Loucy (cell line): ENCODE measurements around the gene LSP1.

Source experiments
- EZH2phosphoT487 ChIP-seq: fragments of 200-600 bp; IDR thresholded peaks from 2 replicates; pipeline ENCODE4 v1.6.1; 2018; ENCODE audit warnings: antibody characterized with exemption, mild to moderate bottlenecking, moderate library complexity, borderline replicate concordance
- TF ChIP-seq, protein P1 (sequence below): fragments of 200-600 bp; sonication (generic); conservative IDR thresholded peaks from 2 replicates; pipeline ENCODE4 v1.5.1; 2014; ENCODE audit warnings: mild to moderate bottlenecking, antibody characterized with exemption, low read length

GRCh38 chr11:1916132-1916985 is 63.5 kb downstream of the LSP1 start:
- TF ChIP-seq EZH2phosphoT487, result no peak
- TF ChIP-seq, protein P1, sequence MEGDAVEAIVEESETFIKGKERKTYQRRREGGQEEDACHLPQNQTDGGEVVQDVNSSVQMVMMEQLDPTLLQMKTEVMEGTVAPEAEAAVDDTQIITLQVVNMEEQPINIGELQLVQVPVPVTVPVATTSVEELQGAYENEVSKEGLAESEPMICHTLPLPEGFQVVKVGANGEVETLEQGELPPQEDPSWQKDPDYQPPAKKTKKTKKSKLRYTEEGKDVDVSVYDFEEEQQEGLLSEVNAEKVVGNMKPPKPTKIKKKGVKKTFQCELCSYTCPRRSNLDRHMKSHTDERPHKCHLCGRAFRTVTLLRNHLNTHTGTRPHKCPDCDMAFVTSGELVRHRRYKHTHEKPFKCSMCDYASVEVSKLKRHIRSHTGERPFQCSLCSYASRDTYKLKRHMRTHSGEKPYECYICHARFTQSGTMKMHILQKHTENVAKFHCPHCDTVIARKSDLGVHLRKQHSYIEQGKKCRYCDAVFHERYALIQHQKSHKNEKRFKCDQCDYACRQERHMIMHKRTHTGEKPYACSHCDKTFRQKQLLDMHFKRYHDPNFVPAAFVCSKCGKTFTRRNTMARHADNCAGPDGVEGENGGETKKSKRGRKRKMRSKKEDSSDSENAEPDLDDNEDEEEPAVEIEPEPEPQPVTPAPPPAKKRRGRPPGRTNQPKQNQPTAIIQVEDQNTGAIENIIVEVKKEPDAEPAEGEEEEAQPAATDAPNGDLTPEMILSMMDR, result no peak
